Endothelial cell of umbilical vein (primary cell): ENCODE results near the gene ARHGAP18. TPM values are rescaled to one million over a fixed set of nuclear protein-coding genes. Genes with fewer than 3 reads are reported as not detected.

Experiments
- BruUV-seq: library from RNA; stranded (reverse); fragments of 400-500 nt; replicated peaks from 2 replicates; lab custom pipeline; 2021; lab: Mats Ljungman, UMichigan
- CTCF ChIA-PET: fragments of 300-600, 350-600 bp; sonication (Branson Sonifier 250); formaldehyde crosslinking; loops from one replicate; lab custom pipeline; 2021; ENCODE audit warnings: antibody characterized with exemption, inconsistent platforms; lab: Charles Lee
- POLR2A ChIA-PET: fragments of 300-600, 350-600 bp; sonication (Branson Sonifier 250); formaldehyde crosslinking; loops from one replicate; lab custom pipeline; 2021; ENCODE audit warnings: antibody characterized with exemption, inconsistent platforms; lab: Charles Lee
- DNase-seq: peaks from one replicate; pipeline ENCODE4 v3.0.0-alpha.2; 2011; ENCODE audit warnings: low read depth, low spot score
- FAIRE-seq: peaks from 2 replicates; lab custom pipeline; 2011; peaks lifted over from hg19 to GRCh38; lab: Jason Lieb, UNC
- H2AFZ ChIP-seq: 2 replicates; pipeline ENCODE4 v1.6.0; 2012; ENCODE audit warnings: low read depth, low read length, control low read depth, inconsistent platforms
- H3K27ac ChIP-seq: 2 replicates; pipeline ENCODE4 v1.5.1; 2011; ENCODE audit warnings: low read depth, mild to moderate bottlenecking, control low read depth, low read length, moderate library complexity; ENCODE audit not compliant: insufficient read depth
- H3K27me3 ChIP-seq, 2 experiments: 2 replicates each; pipeline versions ENCODE4 v1.6.0 to v1.6.1; 2011; ENCODE audit warnings: low read length in 2 of 2, mixed read lengths in 1 of 2; ENCODE audit not compliant: control insufficient read depth in 2 of 2, insufficient read depth in 2 of 2
- H3K36me3 ChIP-seq, 2 experiments: 2 replicates in 1 of 2; 3 replicates in 1 of 2; pipeline ENCODE4 v1.5.1; 2011; ENCODE audit warnings: low read length in 2 of 2, mild to moderate bottlenecking in 1 of 2, moderate library complexity in 1 of 2; ENCODE audit not compliant: control insufficient read depth in 2 of 2, insufficient read depth in 2 of 2; ENCODE audit errors: extremely low read depth in 1 of 2
- H3K4me1 ChIP-seq: 3 replicates; pipeline ENCODE4 v1.5.1; 2011; ENCODE audit warnings: mild to moderate bottlenecking, low read length; ENCODE audit not compliant: control insufficient read depth, insufficient read depth; ENCODE audit errors: extremely low read depth
- H3K4me2 ChIP-seq: 2 replicates; pipeline ENCODE4 v1.6.1; 2011; ENCODE audit warnings: low read length, control low read depth, mixed read lengths; ENCODE audit not compliant: insufficient read depth
- H3K4me3 ChIP-seq, 3 experiments: fragments of 200-600 bp in 1 of 3; sonication (generic), shearing (Covaris generic) in 1 of 3; replicated peaks in 1 of 3; 2 replicates each; pipeline ENCODE4 v1.5.1; 2011 to 2016; ENCODE audit warnings: control low read depth in 3 of 3, low read length in 3 of 3, mild to moderate bottlenecking in 2 of 3, inconsistent platforms in 1 of 3, low read depth in 1 of 3, moderate library complexity in 1 of 3; ENCODE audit not compliant: insufficient read depth in 1 of 3
- H3K79me2 ChIP-seq: 2 replicates; pipeline ENCODE4 v1.6.0; 2012; ENCODE audit warnings: low read length, inconsistent platforms; ENCODE audit not compliant: control insufficient read depth, insufficient read depth
- H3K9ac ChIP-seq: replicated peaks from 2 replicates; pipeline ENCODE3; 2011; ENCODE audit warnings: low read length, control low read depth; ENCODE audit not compliant: insufficient read depth; ENCODE audit errors: extremely low read depth
- H3K9me1 ChIP-seq: replicated peaks from 3 replicates; pipeline ENCODE4 v1.6.0; 2011; ENCODE audit warnings: mild to moderate bottlenecking, low read length; ENCODE audit not compliant: control insufficient read depth, insufficient read depth; ENCODE audit errors: extremely low read depth
- H3K9me3 ChIP-seq: replicated peaks from 2 replicates; pipeline ENCODE4 v1.5.1; 2012; ENCODE audit warnings: low read length, inconsistent platforms; ENCODE audit not compliant: control insufficient read depth, insufficient read depth
- H4K20me1 ChIP-seq: replicated peaks from 2 replicates; pipeline ENCODE3; 2011; ENCODE audit warnings: mild to moderate bottlenecking, low read length; ENCODE audit not compliant: control insufficient read depth, insufficient read depth; ENCODE audit errors: extremely low read depth
- EZH2 ChIP-seq: IDR thresholded peaks from 2 replicates; pipeline ENCODE4 v1.6.1; 2012; ENCODE audit warnings: borderline replicate concordance, low read depth, mild to moderate bottlenecking, moderate library complexity, low read length, inconsistent platforms; ENCODE audit not compliant: severe bottlenecking
- FOS ChIP-seq: IDR thresholded peaks from 2 replicates; pipeline ENCODE4 v1.6.1; 2011; ENCODE audit warnings: mild to moderate bottlenecking, low read length, moderate library complexity, borderline replicate concordance; ENCODE audit not compliant: insufficient read depth
- GATA2 ChIP-seq: IDR thresholded peaks from 2 replicates; pipeline ENCODE4 v1.7.0; 2011; ENCODE audit warnings: low read depth, mild to moderate bottlenecking, moderate library complexity, mixed read lengths, low read length; ENCODE audit not compliant: insufficient read length, insufficient read depth
- JUN ChIP-seq: IDR thresholded peaks from 2 replicates; pipeline ENCODE4 v1.6.1; 2011; ENCODE audit warnings: borderline replicate concordance, low read depth; ENCODE audit not compliant: insufficient read length, insufficient read depth
- MYC ChIP-seq: IDR thresholded peaks from one replicate; pipeline ENCODE4 v1.6.1; 2011; ENCODE audit warnings: mild to moderate bottlenecking, low read depth, low read length
- POLR2A ChIP-seq: IDR thresholded peaks from 2 replicates; pipeline ENCODE4 v1.6.1; 2012; ENCODE audit warnings: low read depth, mild to moderate bottlenecking, control low read depth, low read length
- POLR2AphosphoS5 ChIP-seq: IDR thresholded peaks from 2 replicates; pipeline ENCODE4 v1.6.1; 2012; ENCODE audit warnings: low read depth, mild to moderate bottlenecking, control low read depth, low read length, moderate library complexity; ENCODE audit not compliant: insufficient read depth
- dilution Hi-C: fragments of 300-500 bp; cut with MboI; formaldehyde crosslinking; loops from one replicate; pipeline ENCODE4 v1.15.0; 2019; ENCODE audit warnings: low sequenced_read_pairs; ENCODE audit not compliant: extremely low pct_ligation_motif_present
- intact Hi-C: fragments of 100-400 bp; cut with micrococcal nuclease; formaldehyde crosslinking; loops from one replicate; pipeline ENCODE4 v1.10.0; 2022
- polyA plus RNA-seq, 4 experiments: library from polyadenylated mRNA; depleted of rRNA in 3 of 4; stranded (reverse) in 3 of 4; unstranded in 1 of 4; fragments of >200 nt; gene quantifications; 2 replicates each; pipeline versions ENCODE4 v1.2.1 to v1.2.3, GENCODE V29; 2011 to 2012; ENCODE audit warnings: missing spikeins in 1 of 4
- total RNA-seq: library from RNA; stranded (reverse); gene quantifications from 2 replicates; pipeline ENCODE4 v1.2.3, GENCODE V29; 2021
- TF ChIP-seq, protein P1 (sequence below): IDR thresholded peaks from 2 replicates; pipeline ENCODE4 v1.6.1; 2011; ENCODE audit not compliant: insufficient read depth, insufficient read length
- TF ChIP-seq, protein P2 (sequence below), 2 donors: IDR thresholded peaks; 1 replicate in 1 of 2; 2 replicates in 1 of 2; pipeline ENCODE4 v1.5.1; 2011; ENCODE audit warnings: low read length in 2 of 2, mild to moderate bottlenecking in 2 of 2, moderate library complexity in 2 of 2, control low read depth in 1 of 2, inconsistent platforms in 1 of 2, low read depth in 1 of 2; ENCODE audit not compliant: insufficient read depth in 1 of 2; ENCODE audit errors: extremely low read depth in 1 of 2

The ARHGAP18 gene
- total and polyA plus RNA-seq, 2 donors (not counting 3 experiments of a cell fraction or from before 2014, with no cell fraction given) = 13.1 to 86.1 TPM

DNA sequence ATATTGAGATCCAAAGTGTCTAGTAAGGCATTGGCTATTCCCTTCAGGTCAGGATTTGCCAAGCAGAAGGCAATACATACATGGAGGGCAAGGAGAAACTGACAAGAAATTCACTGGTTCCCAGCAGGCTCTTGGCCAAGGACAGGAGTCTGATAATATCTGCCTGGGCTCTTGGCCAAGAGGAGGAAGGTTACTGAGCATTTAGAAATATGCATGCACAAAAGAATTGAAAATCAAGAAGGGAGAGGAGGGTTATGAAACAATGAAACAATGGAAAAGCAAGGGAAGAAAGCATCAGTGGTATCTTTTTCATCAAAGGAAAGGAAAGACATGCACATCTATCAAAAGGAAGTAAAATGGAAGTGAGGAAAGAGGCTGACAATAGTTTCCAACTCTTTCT, 42.4 kb downstream of the ARHGAP18 start:
- Histone ChIP-seq H3K9me1 (no peaks in the 10 kb centered on the region), H4K20me1 (no peaks in the 10 kb centered on the region), H3K4me1 (peaks cover 62% of the 10 kb centered on the region), H3K36me3 (peaks cover 0 to 4% of the 10 kb centered on the region in 2 experiments), H3K4me2 (peak overlapping the region; percentile 26), H3K4me3 (no peak overlapping the region), H3K9me3 (no peaks in the 10 kb centered on the region), H3K27me3 (no peaks in the 10 kb centered on the region), H3K9ac (no peak overlapping the region), H3K79me2 (peaks cover 58% of the 10 kb centered on the region), H2AFZ (no peak overlapping the region), H3K27ac (peak overlapping the region; percentile 35)
- dilution Hi-C loops = no loop called here
- peak; percentile 73 for FAIRE-seq
- ChIA-PET CTCF (interaction anchor here (1.0 kb wide), 1 partner anchor 69 kb away, joined by 3 read pairs; no protein-coding TSS in a partner anchor), POLR2A (no interaction called here)
- DNase-seq = peak; percentile 92
- TF ChIP-seq JUN (no peak), POLR2A (no peak), MYC (no peak), POLR2AphosphoS5 (peak; percentile 40), FOS (no peak), GATA2 (peak; percentile 98), EZH2 (no peak)
- TF ChIP-seq, protein P1, sequence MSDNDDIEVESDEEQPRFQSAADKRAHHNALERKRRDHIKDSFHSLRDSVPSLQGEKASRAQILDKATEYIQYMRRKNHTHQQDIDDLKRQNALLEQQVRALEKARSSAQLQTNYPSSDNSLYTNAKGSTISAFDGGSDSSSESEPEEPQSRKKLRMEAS = no peak
- TF ChIP-seq, protein P2, sequence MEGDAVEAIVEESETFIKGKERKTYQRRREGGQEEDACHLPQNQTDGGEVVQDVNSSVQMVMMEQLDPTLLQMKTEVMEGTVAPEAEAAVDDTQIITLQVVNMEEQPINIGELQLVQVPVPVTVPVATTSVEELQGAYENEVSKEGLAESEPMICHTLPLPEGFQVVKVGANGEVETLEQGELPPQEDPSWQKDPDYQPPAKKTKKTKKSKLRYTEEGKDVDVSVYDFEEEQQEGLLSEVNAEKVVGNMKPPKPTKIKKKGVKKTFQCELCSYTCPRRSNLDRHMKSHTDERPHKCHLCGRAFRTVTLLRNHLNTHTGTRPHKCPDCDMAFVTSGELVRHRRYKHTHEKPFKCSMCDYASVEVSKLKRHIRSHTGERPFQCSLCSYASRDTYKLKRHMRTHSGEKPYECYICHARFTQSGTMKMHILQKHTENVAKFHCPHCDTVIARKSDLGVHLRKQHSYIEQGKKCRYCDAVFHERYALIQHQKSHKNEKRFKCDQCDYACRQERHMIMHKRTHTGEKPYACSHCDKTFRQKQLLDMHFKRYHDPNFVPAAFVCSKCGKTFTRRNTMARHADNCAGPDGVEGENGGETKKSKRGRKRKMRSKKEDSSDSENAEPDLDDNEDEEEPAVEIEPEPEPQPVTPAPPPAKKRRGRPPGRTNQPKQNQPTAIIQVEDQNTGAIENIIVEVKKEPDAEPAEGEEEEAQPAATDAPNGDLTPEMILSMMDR (IDR thresholded peaks at IDR 0.05; ENCODE audit: extremely low read depth in 1 of 2, insufficient read depth in 1 of 2, low read depth in 1 of 2, low read length in 2 of 2) = no peak
- intact Hi-C loops = loop anchor here (1.0 to 2.0 kb wide), 3 partner anchors 22 to 69 kb away; no protein-coding TSS in a partner anchor
- no TSS peak for BruUV-seq
